DMS153 treated with DMSO at 0.1 percent for 48 hours (cell line): ENCODE results near the gene ZNF512B.
"Not testable (repeated sequence)": the region's sequence is repeated elsewhere in the genome, so short reads cannot be mapped to it uniquely, and the experiment has no call there.

ENCODE experiments used
- DNase-seq: peaks from one replicate; lab custom pipeline; 2025; ENCODE audit not compliant: unreplicated experiment; lab: John Stamatoyannopoulos, UW

ZNF512B gene

GRCh38 chr20:63978319-63979228 lies 8.8 kb upstream of the ZNF512B start:
- DNase-seq = peak; percentile 56

- no peak for DNase-seq
Measured at GRCh38 chr20:63977739-63978276, 8.1 kb upstream of the ZNF512B start.

GRCh38 chr20:63976980-63977738 lies 7.4 kb upstream of the ZNF512B start:
- no peak for DNase-seq

GRCh38 chr20:63976511-63976910 lies 6.8 kb upstream of the ZNF512B start:
- not testable (repeated sequence) for DNase-seq

- DNase-seq = peak; percentile 86
Measured at GRCh38 chr20:63974402-63975200, 4.9 kb upstream of the ZNF512B start.

- DNase-seq = peak; percentile 51
Measured at GRCh38 chr20:63973636-63974401, 4.1 kb upstream of the ZNF512B start.

GRCh38 chr20:63973160-63973479 lies 3.4 kb upstream of the ZNF512B start:
- no peak for DNase-seq

- no peak for DNase-seq
Measured at GRCh38 chr20:63972312-63973159, 2.8 kb upstream of the ZNF512B start.

GRCh38 chr20:63971960-63972311 lies 2.2 kb upstream of the ZNF512B start:
- not testable (repeated sequence) for DNase-seq

- DNase-seq = no peak
Measured at GRCh38 chr20:63970714-63971431, 1.1 kb upstream of the ZNF512B start.

- no peak for DNase-seq
Measured at GRCh38 chr20:63968928-63969760, 586 bp downstream of the ZNF512B start.

GRCh38 chr20:63968136-63968927 lies 1.4 kb downstream of the ZNF512B start:
- DNase-seq = no peak

GRCh38 chr20:63967330-63968135 lies 2.2 kb downstream of the ZNF512B start:
- DNase-seq = no peak

- DNase-seq = no peak
Measured at GRCh38 chr20:63966944-63967322, 2.8 kb downstream of the ZNF512B start.

GRCh38 chr20:63966172-63966943 lies 3.4 kb downstream of the ZNF512B start:
- DNase-seq = no peak

- DNase-seq = no peak
Measured at GRCh38 chr20:63964412-63964811, 5.3 kb downstream of the ZNF512B start.
